Osteocyte (in vitro differentiated cells): ENCODE results near the gene PCCA. TPM values are rescaled to one million over a fixed set of nuclear protein-coding genes. Genes with fewer than 3 reads are reported as not detected.

ENCODE experiments used
- DNase-seq: peaks from one replicate; pipeline ENCODE4 v3.0.0; 2021; ENCODE audit warnings: mixed read lengths; ENCODE audit not compliant: unreplicated experiment; ENCODE audit errors: extremely low spot score
- H3K27ac Mint-ChIP-seq: one replicate; pipeline ENCODE4 v1.8.0; 2021; ENCODE audit warnings: mild to moderate bottlenecking, mixed read lengths; ENCODE audit not compliant: unreplicated experiment
- H3K27me3 Mint-ChIP-seq: one replicate; pipeline ENCODE4 v1.8.0; 2021; ENCODE audit warnings: mixed read lengths; ENCODE audit not compliant: unreplicated experiment
- H3K36me3 Mint-ChIP-seq: one replicate; pipeline ENCODE4 v1.8.0; 2021; ENCODE audit warnings: mixed read lengths; ENCODE audit not compliant: unreplicated experiment
- H3K4me1 Mint-ChIP-seq: one replicate; pipeline ENCODE4 v1.8.0; 2021; ENCODE audit warnings: mixed read lengths; ENCODE audit not compliant: unreplicated experiment
- H3K4me3 Mint-ChIP-seq: one replicate; pipeline ENCODE4 v1.8.0; 2021; ENCODE audit warnings: mild to moderate bottlenecking, moderate library complexity, mixed read lengths; ENCODE audit not compliant: unreplicated experiment
- H3K9me3 Mint-ChIP-seq: one replicate; pipeline ENCODE4 v1.8.0; 2021; ENCODE audit warnings: mixed read lengths; ENCODE audit not compliant: unreplicated experiment
- total RNA-seq: library from RNA; stranded (reverse); gene quantifications from 2 replicates; pipeline ENCODE4 v1.2.1, GENCODE V29; 2021
- TF ChIP-seq, protein P1 (sequence below): fragments of 200-600 bp; sonication (generic); IDR thresholded peaks from 2 replicates; pipeline ENCODE4 v1.5.0; 2021; ENCODE audit warnings: antibody characterized with exemption, mild to moderate bottlenecking, moderate library complexity

Gene PCCA
- total RNA-seq, 1 donor from 2014 or later, result 33.7 TPM

DNA sequence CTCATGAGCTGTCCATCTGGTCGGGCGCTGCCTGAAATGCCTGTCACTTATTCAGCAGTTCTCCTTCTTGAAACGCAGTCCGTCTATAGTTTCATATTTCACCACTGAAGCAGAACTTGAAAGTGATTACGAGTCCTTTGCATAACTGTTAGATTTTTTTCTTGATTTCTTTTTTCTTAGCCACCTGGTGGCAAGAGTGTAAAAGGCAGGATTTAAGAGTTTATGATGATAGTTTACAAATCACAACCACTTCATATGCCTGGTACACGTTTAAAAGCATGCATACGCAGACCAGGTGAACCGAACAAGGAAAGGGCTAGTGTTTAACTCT is 453.9 kb downstream of the PCCA start:
- TF ChIP-seq, protein P1, sequence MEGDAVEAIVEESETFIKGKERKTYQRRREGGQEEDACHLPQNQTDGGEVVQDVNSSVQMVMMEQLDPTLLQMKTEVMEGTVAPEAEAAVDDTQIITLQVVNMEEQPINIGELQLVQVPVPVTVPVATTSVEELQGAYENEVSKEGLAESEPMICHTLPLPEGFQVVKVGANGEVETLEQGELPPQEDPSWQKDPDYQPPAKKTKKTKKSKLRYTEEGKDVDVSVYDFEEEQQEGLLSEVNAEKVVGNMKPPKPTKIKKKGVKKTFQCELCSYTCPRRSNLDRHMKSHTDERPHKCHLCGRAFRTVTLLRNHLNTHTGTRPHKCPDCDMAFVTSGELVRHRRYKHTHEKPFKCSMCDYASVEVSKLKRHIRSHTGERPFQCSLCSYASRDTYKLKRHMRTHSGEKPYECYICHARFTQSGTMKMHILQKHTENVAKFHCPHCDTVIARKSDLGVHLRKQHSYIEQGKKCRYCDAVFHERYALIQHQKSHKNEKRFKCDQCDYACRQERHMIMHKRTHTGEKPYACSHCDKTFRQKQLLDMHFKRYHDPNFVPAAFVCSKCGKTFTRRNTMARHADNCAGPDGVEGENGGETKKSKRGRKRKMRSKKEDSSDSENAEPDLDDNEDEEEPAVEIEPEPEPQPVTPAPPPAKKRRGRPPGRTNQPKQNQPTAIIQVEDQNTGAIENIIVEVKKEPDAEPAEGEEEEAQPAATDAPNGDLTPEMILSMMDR, result peak; percentile 65
- Mint-ChIP-seq H3K27me3 (no peaks in the 10 kb centered on the region), H3K4me1 (peaks cover 56% of the 10 kb centered on the region), H3K36me3 (peaks cover 7% of the 10 kb centered on the region), H3K9me3 (no peaks in the 10 kb centered on the region), H3K4me3 (no peak overlapping the region), H3K27ac (peak overlapping the region; percentile 45)
- no peak for DNase-seq

DNA sequence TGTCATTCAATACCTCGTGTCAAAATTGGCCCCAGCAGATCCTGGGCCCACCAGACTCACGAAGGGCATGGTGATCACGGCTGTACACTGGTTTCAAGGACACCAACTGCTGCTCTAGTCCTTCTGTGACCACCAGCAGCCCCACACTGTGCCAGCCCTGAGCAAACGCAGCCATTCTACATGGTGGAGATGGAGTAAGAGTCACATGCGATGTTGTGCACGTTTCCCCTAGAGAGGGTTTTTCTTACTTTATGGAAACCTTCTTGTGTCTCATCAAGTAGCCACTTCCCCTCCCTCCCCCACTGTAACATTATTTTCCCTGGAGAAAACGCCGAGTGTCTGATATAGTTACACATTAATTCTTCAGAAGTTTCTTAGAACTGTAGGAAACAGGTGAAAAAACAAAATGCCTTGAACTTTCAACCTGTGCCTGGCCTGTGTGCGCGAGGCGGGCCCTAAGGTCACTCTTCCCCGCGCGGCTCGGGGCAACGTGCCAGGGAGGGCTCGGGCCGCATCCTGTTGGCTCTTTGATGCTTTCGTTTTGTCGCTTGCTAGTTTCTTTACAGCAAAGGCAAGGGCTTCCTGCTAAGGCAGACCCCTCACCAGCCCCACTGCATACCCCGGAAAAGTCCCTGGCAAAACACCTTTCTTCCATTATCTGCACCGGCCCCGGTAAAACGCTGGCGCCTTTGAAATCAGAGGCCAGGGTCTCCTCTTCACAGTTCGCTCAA is 455.1 kb downstream of the PCCA start:
- H3K36me3 Mint-ChIP-seq, result peaks cover 7% of the 10 kb centered on the region
- H3K4me1 Mint-ChIP-seq, result peaks cover 67% of the 10 kb centered on the region
- TF ChIP-seq, protein P1, result no peak
- DNase-seq, result peak; percentile 85
- H3K9me3 Mint-ChIP-seq, result no peaks in the 10 kb centered on the region
- peak overlapping the region; percentile 58 for H3K4me3 Mint-ChIP-seq
- peak overlapping the region; percentile 91 for H3K27ac Mint-ChIP-seq
- no peaks in the 10 kb centered on the region for H3K27me3 Mint-ChIP-seq

DNA sequence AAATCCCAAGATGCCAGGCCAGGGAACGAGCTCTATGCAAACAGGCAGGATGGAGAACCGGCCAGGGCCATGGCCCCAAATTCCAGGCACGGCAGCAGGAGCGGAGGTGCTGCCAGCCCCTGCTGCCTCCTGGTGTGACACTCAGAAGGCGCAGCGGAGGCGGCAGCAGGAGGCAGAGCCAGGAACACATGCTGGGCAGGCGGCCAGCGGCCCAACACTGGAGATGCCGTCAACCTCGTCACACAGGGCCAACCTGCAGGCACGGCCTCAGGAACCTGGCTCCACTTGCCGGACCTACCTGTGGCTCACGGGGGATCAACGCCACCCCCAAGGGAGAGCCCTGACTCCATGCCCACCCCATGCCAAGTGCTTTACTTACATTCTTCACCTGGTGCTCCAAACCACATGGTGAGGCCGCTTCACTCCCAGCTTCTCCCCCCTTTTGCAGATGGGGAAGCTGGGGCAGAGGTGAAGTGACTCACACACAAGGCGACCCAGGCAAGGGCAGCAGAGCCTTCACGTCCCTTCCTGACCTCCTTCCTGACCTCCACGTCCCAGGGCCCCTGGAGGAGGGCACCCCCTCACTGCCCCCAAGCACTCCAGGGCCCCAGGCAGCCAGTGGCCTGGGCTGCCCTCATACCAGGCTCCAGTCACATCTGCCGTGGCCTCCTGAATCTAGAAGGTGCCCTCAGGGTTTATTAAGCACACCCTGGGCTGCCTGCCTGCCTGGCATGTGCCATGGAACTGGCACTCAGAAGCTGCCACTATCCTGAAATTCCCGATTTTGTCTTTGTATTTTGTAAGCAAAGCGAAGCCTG is 456.2 kb downstream of the PCCA start:
- peak; percentile 86 for DNase-seq
- TF ChIP-seq, protein P1, result no peak

DNA sequence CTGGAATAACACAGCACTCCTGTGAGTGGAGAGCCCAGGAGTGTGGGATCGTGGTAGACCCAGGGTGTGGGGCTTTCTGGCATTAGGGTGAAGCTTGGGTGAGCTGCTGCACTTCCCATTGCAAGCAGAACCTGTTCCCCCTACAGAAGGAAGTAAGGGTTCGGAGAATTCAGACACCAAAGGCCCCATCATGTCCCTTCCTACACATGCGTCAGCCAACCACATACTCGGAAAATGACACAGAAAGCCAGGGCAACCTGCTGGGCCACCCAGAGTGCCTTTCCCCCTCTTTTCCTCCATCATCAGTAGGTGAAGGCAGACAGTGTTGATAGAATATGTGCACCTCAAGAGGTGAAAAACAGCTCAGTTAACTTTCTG is 456.8 kb downstream of the PCCA start:
- Mint-ChIP-seq H3K9me3 (no peaks in the 10 kb centered on the region), H3K4me1 (peaks cover 71% of the 10 kb centered on the region), H3K27me3 (no peaks in the 10 kb centered on the region), H3K36me3 (no peaks in the 10 kb centered on the region), H3K27ac (peak overlapping the region; percentile 91), H3K4me3 (no peak overlapping the region)
- no peak for DNase-seq
- TF ChIP-seq, protein P1, result no peak

More for the DNA sequence above, 456.2 kb downstream of the PCCA start:
- peaks cover 2% of the 10 kb centered on the region for H3K36me3 Mint-ChIP-seq
- H3K27me3 Mint-ChIP-seq, result no peaks in the 10 kb centered on the region
- peak overlapping the region; percentile 58 for H3K4me3 Mint-ChIP-seq
- peak overlapping the region; percentile 91 for H3K27ac Mint-ChIP-seq
- no peaks in the 10 kb centered on the region for H3K9me3 Mint-ChIP-seq
- peaks cover 67% of the 10 kb centered on the region for H3K4me1 Mint-ChIP-seq
